Measurements from ENCODE around the gene TLL1. TPM values are rescaled to one million over a fixed set of nuclear protein-coding genes. Genes with fewer than 3 reads are reported as not detected.

TLL1 gene
- total RNA-seq, 6 experiments from 2014 or later = 0.12 to 0.92 (median 0.32) TPM; not detected in 2

DNA sequence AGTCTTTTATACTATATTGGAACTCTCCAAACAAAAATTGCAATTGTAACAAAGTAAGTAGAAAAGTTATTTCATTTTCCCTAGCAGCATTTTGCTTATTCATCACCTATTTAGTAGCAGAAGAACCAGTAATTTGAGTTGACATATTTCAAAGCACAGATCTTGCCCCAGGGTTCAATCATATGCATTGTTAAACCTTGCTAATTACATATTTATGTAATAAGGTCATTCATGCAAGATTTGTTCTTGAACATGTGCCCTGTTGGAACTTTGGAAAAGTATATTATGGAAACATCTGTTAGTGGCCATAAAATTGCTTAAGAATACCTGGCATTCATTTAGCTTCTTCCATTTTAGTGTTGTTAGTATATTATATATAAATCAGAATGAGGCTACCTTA, 191.7 kb downstream of the TLL1 start:
- no peak for DNase-seq
- H3K36me3 Mint-ChIP-seq (ENCODE audit: low read depth) = no peaks in the 10 kb centered on the region
- peaks cover 5% of the 10 kb centered on the region; the same call in 1 of the 2 replicates for H3K4me1 Mint-ChIP-seq (ENCODE audit: low read depth)
- H3K4me3 Mint-ChIP-seq = no peak overlapping the region
- no peaks in the 10 kb centered on the region for H3K9me3 Mint-ChIP-seq
- no peak overlapping the region for H3K27ac Mint-ChIP-seq
- no peak for TF ChIP-seq CTCF (IDR thresholded peaks at IDR 0.05)
- no peaks in the 10 kb centered on the region for H3K27me3 Mint-ChIP-seq (ENCODE audit: insufficient read depth)

DNA sequence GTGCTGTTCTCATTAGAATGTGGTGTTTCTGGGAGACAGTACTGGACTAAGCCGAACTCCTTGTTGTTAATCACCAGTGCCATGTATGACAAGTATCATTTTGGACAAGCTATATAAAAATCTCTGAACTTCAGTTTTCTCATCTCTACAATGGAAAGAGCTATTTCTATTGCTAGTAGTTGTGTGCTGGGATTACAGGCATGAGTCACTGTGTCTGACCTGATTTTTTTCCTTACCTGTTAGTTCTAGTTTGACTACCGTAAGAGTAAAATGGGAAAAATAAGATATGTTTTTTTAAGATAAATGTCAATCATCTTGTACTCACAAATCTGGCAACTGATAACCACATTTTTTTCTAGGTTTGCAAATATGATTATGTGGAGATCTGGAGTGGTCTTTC, 192.3 kb downstream of the TLL1 start:
- no peaks in the 10 kb centered on the region for H3K9me3 Mint-ChIP-seq
- H3K4me1 Mint-ChIP-seq (ENCODE audit: low read depth) = peaks cover 5% of the 10 kb centered on the region; the same call in 1 of the 2 replicates
- no peaks in the 10 kb centered on the region for H3K27me3 Mint-ChIP-seq (ENCODE audit: insufficient read depth)
- TF ChIP-seq CTCF (IDR thresholded peaks at IDR 0.05) = no peak
- H3K36me3 Mint-ChIP-seq (ENCODE audit: low read depth) = no peaks in the 10 kb centered on the region
- no peak for DNase-seq
- no peak overlapping the region for H3K4me3 Mint-ChIP-seq
- no peak overlapping the region for H3K27ac Mint-ChIP-seq

DNA sequence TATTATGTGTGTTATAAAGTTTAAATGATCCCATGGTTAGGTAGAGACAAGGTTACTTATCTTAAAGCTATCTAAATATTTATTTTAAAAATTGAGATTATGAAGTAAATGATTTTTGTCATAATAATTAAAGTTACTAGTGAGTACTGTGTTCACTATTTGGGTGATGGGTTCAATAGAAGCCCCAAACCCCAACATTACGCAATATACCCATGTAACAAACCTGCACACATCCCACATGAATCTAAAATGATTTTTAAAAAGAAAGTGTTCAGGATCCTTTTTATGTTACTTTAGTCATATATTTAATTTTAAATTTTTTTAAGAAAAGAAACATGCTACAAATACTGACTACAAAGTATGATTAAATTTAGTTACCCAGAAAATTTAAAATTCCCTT, 193.9 kb downstream of the TLL1 start:
- Mint-ChIP-seq H3K4me1 (ENCODE audit: low read depth) (peaks cover 5% of the 10 kb centered on the region; the same call in 1 of the 2 replicates), H3K36me3 (ENCODE audit: low read depth) (no peaks in the 10 kb centered on the region)
- TF ChIP-seq CTCF (IDR thresholded peaks at IDR 0.05) = no peak

GRCh38 chr4:166067915-166068314, 194.9 kb downstream of the TLL1 start:
- no peak for DNase-seq
- H3K4me1 Mint-ChIP-seq (ENCODE audit: low read depth) = peaks cover 5% of the 10 kb centered on the region; the same call in 1 of the 2 replicates
- H3K27ac Mint-ChIP-seq = no peak overlapping the region
- no peak overlapping the region for H3K4me3 Mint-ChIP-seq
- no peak for TF ChIP-seq CTCF (IDR thresholded peaks at IDR 0.05)
- H3K9me3 Mint-ChIP-seq = no peaks in the 10 kb centered on the region
- no peaks in the 10 kb centered on the region for H3K36me3 Mint-ChIP-seq (ENCODE audit: low read depth)
- no peaks in the 10 kb centered on the region for H3K27me3 Mint-ChIP-seq (ENCODE audit: insufficient read depth)

More for the DNA sequence above, 193.9 kb downstream of the TLL1 start:
- no peak overlapping the region for H3K4me3 Mint-ChIP-seq
- no peak overlapping the region for H3K27ac Mint-ChIP-seq
- no peak for DNase-seq
- H3K9me3 Mint-ChIP-seq = no peaks in the 10 kb centered on the region
- H3K27me3 Mint-ChIP-seq (ENCODE audit: insufficient read depth) = no peaks in the 10 kb centered on the region

GRCh38 chr4:166073783-166074182, 200.7 kb downstream of the TLL1 start:
- no peaks in the 10 kb centered on the region for H3K36me3 Mint-ChIP-seq (ENCODE audit: low read depth)
- no peak overlapping the region for H3K27ac Mint-ChIP-seq
- no peaks in the 10 kb centered on the region for H3K9me3 Mint-ChIP-seq
- no peak overlapping the region for H3K4me3 Mint-ChIP-seq
- TF ChIP-seq CTCF (IDR thresholded peaks at IDR 0.05) = no peak
- H3K27me3 Mint-ChIP-seq (ENCODE audit: insufficient read depth) = no peaks in the 10 kb centered on the region
- no peak for DNase-seq
- no peaks in the 10 kb centered on the region for H3K4me1 Mint-ChIP-seq (ENCODE audit: low read depth)

DNA sequence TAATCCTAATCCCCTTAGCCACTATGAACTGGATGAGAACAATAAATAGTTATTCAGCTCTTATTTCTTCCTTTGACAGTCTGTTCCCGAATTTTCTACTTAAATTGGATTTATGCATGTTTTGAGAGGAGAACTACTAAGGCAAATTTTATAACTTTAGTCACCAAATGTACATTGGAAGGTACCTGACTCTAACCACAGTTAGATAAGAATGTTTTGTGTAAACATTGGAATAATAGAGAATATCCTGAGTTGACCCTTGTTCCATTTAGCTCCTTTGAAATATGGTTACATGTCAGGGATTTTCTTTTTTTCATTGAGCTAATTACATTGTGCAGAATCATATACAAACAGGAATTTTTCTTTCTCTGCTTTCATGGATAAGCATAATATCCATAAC, 202.6 kb downstream of the TLL1 start:
- H3K27me3 Mint-ChIP-seq (ENCODE audit: insufficient read depth) = no peaks in the 10 kb centered on the region
- H3K4me1 Mint-ChIP-seq (ENCODE audit: low read depth) = no peaks in the 10 kb centered on the region
- H3K9me3 Mint-ChIP-seq = no peaks in the 10 kb centered on the region; the same call in 1 of the 2 replicates
- no peak for DNase-seq
- H3K27ac Mint-ChIP-seq = no peak overlapping the region
- no peak for TF ChIP-seq CTCF (IDR thresholded peaks at IDR 0.05)
- no peaks in the 10 kb centered on the region for H3K36me3 Mint-ChIP-seq (ENCODE audit: low read depth)
- H3K4me3 Mint-ChIP-seq = no peak overlapping the region

Data from HFFc6 (cell line).